ENCODE results near the gene NCOR1.

NCOR1 gene

DNA sequence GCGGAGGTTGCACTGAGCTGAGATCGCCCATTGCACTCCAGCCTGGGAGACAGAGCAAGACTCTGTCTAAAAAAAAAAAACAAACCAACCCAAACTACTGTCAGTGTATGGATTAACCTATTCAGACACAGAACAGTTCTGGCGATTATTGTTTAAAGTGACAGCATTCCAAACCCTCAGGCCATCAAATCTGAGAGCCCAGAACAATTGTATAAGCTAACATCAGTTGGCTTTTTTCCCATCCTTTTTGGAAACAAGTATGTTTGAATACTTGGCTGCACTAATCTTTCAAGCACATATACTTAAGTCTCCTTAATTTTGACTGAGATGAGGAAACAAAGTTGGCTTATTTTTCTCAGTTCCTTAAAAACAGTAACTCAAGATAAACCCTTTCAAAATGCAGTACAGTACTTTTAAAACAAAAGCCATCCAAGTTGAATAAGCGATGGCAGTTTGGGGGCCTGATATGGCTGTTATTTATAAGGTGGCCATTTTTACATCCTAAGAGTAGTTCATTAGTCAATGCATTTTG is 217.2 kb downstream of the NCOR1 start:
- TF ChIP-seq CSDC2 (CRISPR knock-in tag; IDR thresholded peaks at IDR 0.05) (no peak), TCF4 (CRISPR knock-in tag; IDR thresholded peaks at IDR 0.05; ENCODE audit: borderline replicate concordance) (no peak), ESRRG (CRISPR knock-in tag; IDR thresholded peaks at IDR 0.05) (no peak), ISL1 (CRISPR knock-in tag; IDR thresholded peaks at IDR 0.05) (no peak), ZFP30 (CRISPR knock-in tag; IDR thresholded peaks at IDR 0.05) (no peak), GLIS3 (CRISPR knock-in tag; IDR thresholded peaks at IDR 0.05) (no peak), TOX (CRISPR knock-in tag; IDR thresholded peaks at IDR 0.05; ENCODE audit: borderline replicate concordance) (no peak), ZC3H10 (CRISPR knock-in tag; IDR thresholded peaks at IDR 0.05) (no peak), ARNTL (CRISPR knock-in tag; IDR thresholded peaks at IDR 0.05; ENCODE audit: borderline replicate concordance, low read depth) (no peak), BACH2 (CRISPR knock-in tag; IDR thresholded peaks at IDR 0.05; ENCODE audit: borderline replicate concordance) (no peak), ZFP3 (CRISPR knock-in tag; IDR thresholded peaks at IDR 0.05) (no peak)
- ATAC-seq: no peak

DNA sequence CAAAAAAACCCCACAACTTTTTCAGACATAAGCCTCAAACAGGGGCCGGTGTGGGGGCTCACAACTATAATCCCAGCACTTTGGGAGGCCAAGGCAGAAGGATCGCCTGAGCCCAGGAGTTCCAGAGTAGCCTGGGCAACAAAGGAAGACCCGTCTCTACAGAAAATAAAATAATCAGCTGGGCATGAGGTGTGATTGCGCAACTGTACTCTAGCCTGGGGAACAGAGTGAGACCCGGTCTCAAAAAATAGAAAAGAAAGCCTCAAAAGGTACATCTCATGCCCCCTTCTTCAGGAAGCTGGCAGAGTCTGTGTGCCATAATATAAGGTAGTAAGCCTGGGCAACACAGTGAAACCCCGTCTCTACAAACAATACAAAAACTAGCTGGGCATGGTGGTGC is 219.0 kb downstream of the NCOR1 start:
- no peak for TF ChIP-seq ESRRG (CRISPR knock-in tag; IDR thresholded peaks at IDR 0.05)
- no peak for TF ChIP-seq ZNF70 (CRISPR knock-in tag; IDR thresholded peaks at IDR 0.05)
- TF ChIP-seq, protein P1, sequence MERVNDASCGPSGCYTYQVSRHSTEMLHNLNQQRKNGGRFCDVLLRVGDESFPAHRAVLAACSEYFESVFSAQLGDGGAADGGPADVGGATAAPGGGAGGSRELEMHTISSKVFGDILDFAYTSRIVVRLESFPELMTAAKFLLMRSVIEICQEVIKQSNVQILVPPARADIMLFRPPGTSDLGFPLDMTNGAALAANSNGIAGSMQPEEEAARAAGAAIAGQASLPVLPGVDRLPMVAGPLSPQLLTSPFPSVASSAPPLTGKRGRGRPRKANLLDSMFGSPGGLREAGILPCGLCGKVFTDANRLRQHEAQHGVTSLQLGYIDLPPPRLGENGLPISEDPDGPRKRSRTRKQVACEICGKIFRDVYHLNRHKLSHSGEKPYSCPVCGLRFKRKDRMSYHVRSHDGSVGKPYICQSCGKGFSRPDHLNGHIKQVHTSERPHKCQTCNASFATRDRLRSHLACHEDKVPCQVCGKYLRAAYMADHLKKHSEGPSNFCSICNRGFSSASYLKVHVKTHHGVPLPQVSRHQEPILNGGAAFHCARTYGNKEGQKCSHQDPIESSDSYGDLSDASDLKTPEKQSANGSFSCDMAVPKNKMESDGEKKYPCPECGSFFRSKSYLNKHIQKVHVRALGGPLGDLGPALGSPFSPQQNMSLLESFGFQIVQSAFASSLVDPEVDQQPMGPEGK (CRISPR knock-in tag; IDR thresholded peaks at IDR 0.05; ENCODE audit: borderline replicate concordance): no peak
- TF ChIP-seq ZNF565 (CRISPR knock-in tag; conservative IDR thresholded peaks at IDR 0.05; ENCODE audit: low read depth): no peak
- no peak for TF ChIP-seq SNAI2 (CRISPR knock-in tag; IDR thresholded peaks at IDR 0.05)
- TF ChIP-seq, protein P2, sequence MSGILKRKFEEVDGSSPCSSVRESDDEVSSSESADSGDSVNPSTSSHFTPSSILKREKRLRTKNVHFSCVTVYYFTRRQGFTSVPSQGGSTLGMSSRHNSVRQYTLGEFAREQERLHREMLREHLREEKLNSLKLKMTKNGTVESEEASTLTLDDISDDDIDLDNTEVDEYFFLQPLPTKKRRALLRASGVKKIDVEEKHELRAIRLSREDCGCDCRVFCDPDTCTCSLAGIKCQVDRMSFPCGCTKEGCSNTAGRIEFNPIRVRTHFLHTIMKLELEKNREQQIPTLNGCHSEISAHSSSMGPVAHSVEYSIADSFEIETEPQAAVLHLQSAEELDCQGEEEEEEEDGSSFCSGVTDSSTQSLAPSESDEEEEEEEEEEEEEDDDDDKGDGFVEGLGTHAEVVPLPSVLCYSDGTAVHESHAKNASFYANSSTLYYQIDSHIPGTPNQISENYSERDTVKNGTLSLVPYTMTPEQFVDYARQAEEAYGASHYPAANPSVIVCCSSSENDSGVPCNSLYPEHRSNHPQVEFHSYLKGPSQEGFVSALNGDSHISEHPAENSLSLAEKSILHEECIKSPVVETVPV (CRISPR knock-in tag; IDR thresholded peaks at IDR 0.05): no peak
- TF ChIP-seq RARB (CRISPR knock-in tag; IDR thresholded peaks at IDR 0.05): no peak
- TF ChIP-seq ZFP30 (CRISPR knock-in tag; IDR thresholded peaks at IDR 0.05): no peak
- TF ChIP-seq ZC3H10 (CRISPR knock-in tag; IDR thresholded peaks at IDR 0.05): no peak
- ATAC-seq: no peak

DNA sequence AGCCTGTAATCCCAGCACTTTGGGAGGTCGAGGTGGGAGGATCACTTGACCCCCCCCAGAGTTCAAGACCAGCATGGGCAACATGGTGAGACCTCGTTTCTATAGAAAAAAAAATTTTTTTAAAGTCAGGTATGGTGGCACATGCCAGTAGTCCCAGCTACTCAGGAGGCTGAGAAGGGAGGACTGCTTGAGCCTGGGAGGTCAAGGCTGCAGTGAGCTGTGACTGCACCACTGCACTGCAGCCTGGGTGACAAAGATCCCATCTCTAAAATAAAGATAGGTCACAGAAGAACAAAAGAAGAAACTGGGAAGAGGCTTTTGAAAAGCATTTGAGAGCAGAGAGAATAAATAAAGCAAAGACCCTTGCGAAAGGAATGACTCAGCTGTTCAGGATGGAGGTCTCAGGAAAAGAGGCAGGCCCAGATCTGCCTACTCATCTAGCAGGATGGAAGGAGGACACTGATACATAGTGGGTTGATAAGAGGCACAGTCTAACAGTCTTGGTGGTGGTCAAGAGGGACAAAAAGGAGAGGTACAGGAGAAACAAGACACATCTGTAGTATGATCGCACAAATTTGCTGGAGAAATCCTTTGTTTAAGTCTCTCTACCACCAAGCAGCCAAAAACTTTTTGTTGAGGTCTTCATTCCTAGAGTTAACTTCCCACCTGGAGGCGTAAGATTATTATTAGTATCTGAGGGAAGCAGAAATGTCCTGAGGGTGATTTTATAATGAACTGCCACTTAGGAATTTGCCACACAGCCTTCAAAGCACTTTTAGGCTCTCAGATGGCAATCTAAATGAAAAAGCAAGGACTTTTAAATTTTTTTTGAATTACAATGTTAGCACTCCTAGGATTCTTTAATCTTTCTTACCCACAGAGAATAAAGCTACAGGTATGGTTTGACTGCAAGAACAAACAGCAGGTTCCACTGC is 233.4 kb downstream of the NCOR1 start:
- no peak for TF ChIP-seq TCF4 (CRISPR knock-in tag; IDR thresholded peaks at IDR 0.05; ENCODE audit: borderline replicate concordance)
- TF ChIP-seq, protein P3, sequence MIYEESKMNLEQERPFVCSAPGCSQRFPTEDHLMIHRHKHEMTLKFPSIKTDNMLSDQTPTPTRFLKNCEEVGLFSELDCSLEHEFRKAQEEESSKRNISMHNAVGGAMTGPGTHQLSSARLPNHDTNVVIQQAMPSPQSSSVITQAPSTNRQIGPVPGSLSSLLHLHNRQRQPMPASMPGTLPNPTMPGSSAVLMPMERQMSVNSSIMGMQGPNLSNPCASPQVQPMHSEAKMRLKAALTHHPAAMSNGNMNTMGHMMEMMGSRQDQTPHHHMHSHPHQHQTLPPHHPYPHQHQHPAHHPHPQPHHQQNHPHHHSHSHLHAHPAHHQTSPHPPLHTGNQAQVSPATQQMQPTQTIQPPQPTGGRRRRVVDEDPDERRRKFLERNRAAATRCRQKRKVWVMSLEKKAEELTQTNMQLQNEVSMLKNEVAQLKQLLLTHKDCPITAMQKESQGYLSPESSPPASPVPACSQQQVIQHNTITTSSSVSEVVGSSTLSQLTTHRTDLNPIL (CRISPR knock-in tag; IDR thresholded peaks at IDR 0.05; ENCODE audit: low read depth): no peak
- TF ChIP-seq ZNF70 (CRISPR knock-in tag; IDR thresholded peaks at IDR 0.05): no peak
- no peak for TF ChIP-seq ZC3H10 (CRISPR knock-in tag; IDR thresholded peaks at IDR 0.05)
- TF ChIP-seq, protein P4, sequence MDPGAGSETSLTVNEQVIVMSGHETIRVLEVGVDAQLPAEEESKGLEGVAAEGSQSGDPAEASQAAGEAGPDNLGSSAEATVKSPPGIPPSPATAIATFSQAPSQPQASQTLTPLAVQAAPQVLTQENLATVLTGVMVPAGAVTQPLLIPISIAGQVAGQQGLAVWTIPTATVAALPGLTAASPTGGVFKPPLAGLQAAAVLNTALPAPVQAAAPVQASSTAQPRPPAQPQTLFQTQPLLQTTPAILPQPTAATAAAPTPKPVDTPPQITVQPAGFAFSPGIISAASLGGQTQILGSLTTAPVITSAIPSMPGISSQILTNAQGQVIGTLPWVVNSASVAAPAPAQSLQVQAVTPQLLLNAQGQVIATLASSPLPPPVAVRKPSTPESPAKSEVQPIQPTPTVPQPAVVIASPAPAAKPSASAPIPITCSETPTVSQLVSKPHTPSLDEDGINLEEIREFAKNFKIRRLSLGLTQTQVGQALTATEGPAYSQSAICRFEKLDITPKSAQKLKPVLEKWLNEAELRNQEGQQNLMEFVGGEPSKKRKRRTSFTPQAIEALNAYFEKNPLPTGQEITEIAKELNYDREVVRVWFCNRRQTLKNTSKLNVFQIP (CRISPR knock-in tag; IDR thresholded peaks at IDR 0.05; ENCODE audit: borderline replicate concordance, low read depth): no peak
- TF ChIP-seq, protein P1 (CRISPR knock-in tag; IDR thresholded peaks at IDR 0.05; ENCODE audit: borderline replicate concordance): no peak
- no peak for TF ChIP-seq ARNTL (CRISPR knock-in tag; IDR thresholded peaks at IDR 0.05; ENCODE audit: borderline replicate concordance, low read depth)
- no peak for TF ChIP-seq ZFP3 (CRISPR knock-in tag; IDR thresholded peaks at IDR 0.05)
- TF ChIP-seq ZNF8 (CRISPR knock-in tag; IDR thresholded peaks at IDR 0.05): no peak
- no peak for TF ChIP-seq TOX (CRISPR knock-in tag; IDR thresholded peaks at IDR 0.05; ENCODE audit: borderline replicate concordance)
- no peak for TF ChIP-seq RARB (CRISPR knock-in tag; IDR thresholded peaks at IDR 0.05)
- TF ChIP-seq ZNF565 (CRISPR knock-in tag; conservative IDR thresholded peaks at IDR 0.05; ENCODE audit: low read depth): no peak
- TF ChIP-seq, protein P5, sequence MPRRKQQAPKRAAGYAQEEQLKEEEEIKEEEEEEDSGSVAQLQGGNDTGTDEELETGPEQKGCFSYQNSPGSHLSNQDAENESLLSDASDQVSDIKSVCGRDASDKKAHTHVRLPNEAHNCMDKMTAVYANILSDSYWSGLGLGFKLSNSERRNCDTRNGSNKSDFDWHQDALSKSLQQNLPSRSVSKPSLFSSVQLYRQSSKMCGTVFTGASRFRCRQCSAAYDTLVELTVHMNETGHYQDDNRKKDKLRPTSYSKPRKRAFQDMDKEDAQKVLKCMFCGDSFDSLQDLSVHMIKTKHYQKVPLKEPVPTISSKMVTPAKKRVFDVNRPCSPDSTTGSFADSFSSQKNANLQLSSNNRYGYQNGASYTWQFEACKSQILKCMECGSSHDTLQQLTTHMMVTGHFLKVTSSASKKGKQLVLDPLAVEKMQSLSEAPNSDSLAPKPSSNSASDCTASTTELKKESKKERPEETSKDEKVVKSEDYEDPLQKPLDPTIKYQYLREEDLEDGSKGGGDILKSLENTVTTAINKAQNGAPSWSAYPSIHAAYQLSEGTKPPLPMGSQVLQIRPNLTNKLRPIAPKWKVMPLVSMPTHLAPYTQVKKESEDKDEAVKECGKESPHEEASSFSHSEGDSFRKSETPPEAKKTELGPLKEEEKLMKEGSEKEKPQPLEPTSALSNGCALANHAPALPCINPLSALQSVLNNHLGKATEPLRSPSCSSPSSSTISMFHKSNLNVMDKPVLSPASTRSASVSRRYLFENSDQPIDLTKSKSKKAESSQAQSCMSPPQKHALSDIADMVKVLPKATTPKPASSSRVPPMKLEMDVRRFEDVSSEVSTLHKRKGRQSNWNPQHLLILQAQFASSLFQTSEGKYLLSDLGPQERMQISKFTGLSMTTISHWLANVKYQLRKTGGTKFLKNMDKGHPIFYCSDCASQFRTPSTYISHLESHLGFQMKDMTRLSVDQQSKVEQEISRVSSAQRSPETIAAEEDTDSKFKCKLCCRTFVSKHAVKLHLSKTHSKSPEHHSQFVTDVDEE (CRISPR knock-in tag; IDR thresholded peaks at IDR 0.05): no peak
- TF ChIP-seq CSDC2 (CRISPR knock-in tag; IDR thresholded peaks at IDR 0.05): no peak
- TF ChIP-seq ISL1 (CRISPR knock-in tag; IDR thresholded peaks at IDR 0.05): no peak
- no peak for TF ChIP-seq OSR1 (CRISPR knock-in tag; IDR thresholded peaks at IDR 0.05)
- ATAC-seq: no peak

Measured in SK-N-SH treated with all-trans-retinoic acid at 6 μM for 48 hours (cell line).